HG03108 (cell line): ENCODE results near the gene TWF2.
"Not testable (repeated sequence)": the region's sequence is repeated elsewhere in the genome, so short reads cannot be mapped to it uniquely, and the experiment has no call there.

ENCODE experiments used
- ATAC-seq: cut with Tn5 transposase; IDR thresholded peaks from one replicate; pipeline ENCODE4 v1.9.1; 2021; ENCODE audit warnings: moderate library complexity; ENCODE audit not compliant: unreplicated experiment

TWF2 gene

DNA sequence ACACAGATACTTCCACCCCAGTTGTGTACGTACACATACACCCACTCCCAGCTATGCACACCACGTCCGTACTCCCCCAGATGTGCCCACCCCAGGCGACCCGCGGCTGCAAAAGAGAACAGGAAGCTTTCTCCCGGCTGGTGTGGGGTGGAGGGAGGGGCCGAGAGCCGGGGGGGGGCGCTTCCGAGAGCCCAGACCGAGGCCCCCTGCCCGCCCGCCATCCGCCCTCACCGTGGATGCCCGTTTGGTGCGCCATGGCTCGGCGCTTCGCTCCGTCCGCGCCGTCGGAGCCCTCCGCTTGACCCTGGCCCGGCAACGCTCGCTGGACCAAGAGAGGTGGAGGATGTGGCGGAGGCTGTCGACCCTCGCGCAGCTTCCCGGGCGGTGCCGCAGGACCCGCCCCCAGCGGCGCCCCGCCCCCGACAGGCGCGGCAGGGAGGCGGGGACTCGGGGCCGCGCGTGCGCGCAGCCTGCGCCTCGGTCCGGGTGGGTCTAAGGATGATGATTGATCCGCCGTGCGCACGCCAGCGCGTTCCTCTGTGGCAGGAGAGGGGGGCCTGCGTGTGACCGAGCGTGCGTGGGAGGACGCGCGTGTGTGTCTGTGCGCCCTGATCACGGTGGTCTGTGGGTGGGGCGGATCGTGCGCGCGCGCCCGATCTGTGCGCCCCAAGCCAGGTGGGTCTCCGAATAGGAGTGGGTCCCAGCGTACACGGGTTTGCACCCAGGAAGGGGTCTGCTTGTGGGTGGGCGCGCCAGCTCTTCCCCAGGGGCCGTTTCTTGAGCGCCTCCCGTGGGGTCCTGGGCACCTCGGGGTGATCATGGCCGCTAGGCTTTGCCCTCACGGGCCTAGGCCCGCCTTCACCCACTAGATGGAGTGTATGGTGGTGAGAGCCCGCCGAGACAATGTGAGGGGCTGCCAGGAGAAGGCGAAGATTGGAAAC, at the start of gene TWF2:
Gene TWF2, minus strand, starts transcription at position 398 of the 941 bp plus-strand sequence. Its CDS starts 142 bp downstream, at position 256.
- ATAC-seq: peak; percentile 73

DNA sequence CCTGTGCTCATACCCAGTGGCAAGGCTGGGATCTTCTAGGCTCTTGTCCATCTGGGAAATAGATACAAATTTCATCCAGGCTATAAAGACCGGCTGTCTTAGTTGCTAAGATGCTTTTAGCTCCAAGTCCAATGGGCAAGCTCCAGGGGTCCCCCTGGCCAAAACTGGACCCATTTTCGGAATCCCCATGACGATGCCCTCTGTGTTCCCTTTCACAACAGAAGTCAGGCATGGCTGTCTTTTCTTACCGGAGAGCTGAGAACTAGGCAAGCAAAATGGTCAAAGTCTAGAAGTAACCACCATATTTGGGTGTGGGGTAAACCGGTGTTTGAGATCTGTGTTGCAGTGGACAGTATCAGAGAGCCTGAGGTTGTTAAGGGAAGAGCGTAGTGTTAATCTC, 49.7 kb upstream of the TWF2 start:
- ATAC-seq: no peak

DNA sequence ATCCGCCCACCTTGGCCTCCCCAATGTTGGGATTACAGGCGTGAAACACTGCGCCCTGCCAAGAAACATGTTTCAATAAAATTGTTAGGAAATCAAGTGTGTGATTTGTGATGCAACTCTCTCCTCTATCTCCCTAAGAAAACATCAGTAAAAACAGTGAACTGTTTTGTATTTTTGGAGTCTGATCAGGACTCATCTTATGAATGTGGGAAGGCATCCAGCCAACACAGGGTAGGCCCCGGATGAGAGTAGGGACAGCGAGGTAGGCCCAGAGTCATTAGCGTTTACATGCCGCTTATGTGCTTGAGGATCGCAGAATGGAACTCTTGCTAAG, 47.8 kb upstream of the TWF2 start:
- ATAC-seq: no peak

GRCh38 chr3:52284051-52284450, 45.1 kb upstream of the TWF2 start:
- ATAC-seq: not testable (repeated sequence)

DNA sequence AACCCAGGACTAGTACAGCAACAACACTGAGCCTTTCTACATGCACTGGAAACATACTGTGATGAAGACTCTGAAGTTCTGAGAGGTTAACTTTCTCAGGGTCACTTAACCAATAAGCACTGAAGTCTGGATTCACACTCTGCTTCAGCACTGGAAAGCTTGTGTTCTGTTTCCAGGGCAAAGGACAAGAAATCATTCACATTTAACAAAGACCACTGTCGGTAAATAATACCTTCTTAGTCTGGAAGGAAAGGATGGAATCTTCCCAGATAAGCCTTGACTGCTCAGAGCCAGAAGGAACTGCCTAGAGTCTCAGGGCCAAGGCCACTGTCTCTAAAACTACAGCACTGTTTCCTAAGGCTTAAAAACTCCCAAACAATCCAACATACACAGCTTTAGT, 44.3 kb upstream of the TWF2 start:
- ATAC-seq: no peak

GRCh38 chr3:52281981-52282801, 43.2 kb upstream of the TWF2 start:
- ATAC-seq: no peak

GRCh38 chr3:52280050-52280461, 41.1 kb upstream of the TWF2 start:
- ATAC-seq: no peak

DNA sequence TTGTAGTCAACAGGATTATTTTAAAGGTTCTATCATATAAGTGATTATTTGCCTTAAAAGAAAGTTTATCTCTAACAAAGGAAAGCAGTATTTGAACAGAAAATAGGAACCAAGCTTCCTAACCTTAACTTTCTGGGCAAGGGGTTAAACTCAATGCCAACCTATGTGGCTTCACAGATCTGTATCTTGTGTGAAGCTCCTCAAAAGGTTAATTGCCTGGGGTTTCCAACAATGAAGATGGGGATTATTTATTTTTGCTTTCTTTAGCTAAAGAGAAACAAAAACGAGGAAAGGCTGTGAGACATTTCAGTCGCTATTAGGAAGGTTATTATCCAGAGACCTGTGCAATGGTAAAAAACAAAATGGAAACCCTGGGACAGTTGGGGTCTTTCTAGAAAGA, 40.6 kb upstream of the TWF2 start:
- ATAC-seq: no peak

DNA sequence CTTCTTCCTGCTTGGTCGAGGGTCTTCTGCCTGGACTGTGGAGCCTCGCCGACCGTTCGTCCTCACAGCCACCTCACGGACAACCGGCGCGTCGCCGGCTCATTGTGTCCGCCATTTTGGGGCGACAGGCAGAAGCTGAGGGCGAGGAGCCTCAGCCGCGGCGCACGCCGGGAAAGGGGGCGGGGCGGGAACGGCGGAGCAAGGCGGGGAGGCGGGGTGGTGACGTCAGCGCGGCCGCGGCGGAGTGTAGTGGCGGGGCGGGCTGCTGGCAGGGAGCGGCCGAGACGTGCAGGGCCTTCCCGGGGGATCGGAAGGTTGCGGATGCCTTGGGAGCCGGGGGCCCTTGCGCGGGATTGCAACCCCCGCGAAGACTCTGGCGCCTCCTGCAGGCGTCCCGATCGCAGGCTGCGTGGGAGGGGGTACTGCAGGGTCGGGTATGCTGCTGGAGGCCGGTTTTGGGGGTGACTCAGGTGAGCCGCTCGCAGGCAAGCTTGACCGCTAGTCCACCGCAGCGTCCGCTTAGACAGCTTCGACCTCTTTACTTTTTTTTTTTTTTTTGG, 39.6 kb upstream of the TWF2 start, which contains the start of gene WDR82:
Gene WDR82, minus strand, starts transcription at position 140 of the 560 bp plus-strand sequence. CDS start 288 bp downstream, outside the sequence.
- peak; percentile 72 for ATAC-seq

- peak; percentile 46 for ATAC-seq
Observed at GRCh38 chr3:52277972-52278509, 39.1 kb upstream of the TWF2 start.

DNA sequence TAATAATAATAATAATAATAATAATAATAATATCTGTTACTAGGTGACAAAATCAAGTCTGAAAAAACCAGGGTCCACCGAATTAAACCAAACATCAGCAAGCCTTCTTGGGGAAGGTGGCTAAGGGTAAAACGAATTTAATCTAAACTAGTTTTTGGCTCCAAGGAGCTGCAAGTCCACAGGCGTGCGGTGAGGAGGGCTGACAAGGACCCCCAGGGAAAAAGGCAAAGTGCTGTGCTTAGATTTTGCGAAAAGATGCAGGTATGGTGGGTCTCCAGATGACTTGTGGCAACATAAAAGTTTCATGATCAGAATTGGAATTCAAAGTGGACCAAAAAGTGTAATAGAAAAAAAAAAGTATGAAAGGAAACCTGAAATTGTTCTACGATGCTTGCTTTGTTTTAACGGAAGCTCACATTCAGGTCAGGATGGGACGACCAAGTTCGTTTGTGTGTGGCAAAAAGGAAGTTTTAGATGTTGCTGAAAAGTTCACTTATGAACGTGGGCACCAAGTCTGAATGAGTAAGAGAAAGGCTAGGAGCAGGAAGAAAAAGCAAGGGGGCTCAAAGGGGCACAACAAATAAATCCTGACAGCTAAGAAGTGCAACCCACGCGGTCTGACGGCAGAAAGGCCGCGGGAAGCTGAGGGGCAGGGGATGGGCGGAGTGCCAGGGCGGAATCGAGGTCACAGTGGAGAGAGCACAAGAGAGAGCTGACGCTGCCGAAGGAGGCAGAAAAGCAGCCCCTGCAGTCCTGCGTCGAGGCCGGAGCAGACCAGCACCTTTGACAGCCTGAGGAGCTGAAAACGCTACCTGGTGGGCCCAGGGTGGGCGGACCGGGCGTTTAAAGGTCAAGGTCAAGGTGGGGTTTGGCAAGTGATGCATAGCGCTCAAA, 38.4 kb upstream of the TWF2 start:
- ATAC-seq: no peak

DNA sequence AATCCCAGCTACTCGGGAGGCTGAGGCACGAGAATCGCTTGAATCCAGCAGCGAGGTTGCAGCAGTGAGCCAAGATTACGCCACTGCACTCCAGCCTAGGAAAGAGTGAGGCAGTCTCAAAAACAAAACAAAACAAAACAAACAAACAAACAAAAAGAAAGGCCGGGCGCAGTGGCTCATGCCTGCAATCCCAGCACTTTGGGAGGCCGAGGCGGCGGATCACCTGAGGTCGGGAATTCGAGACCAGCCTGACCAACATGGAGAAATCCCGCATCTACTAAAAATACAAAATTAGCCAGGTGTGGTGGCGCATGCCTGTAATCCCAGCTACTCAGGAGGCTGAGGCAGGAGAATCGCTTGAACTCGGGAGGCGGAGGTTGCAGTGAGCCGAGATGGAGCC, 35.8 kb upstream of the TWF2 start:
- ATAC-seq: not testable (repeated sequence)

- ATAC-seq: no peak
Observed at GRCh38 chr3:52272831-52273230, 33.9 kb upstream of the TWF2 start.

DNA sequence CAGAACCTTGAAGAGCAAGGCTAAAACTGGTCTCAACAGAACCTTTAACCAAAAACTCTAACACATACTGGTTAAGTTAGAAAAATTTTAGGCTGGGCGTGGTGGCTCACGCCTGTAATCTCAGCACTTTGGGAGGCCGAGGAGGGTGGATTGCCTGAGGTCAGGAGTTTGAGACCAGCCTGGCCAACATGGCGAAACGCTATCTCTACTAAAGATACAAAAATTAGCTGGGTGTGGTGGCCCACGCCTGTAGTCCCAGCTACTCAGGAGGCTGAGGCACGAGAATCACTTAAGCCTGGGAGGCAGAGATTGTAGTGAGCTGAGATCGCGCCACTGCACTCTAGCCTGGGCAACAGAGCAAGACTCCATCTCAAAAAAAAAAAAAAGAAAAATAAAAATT, 33.2 kb upstream of the TWF2 start:
- ATAC-seq: not testable (repeated sequence)

- no peak for ATAC-seq
Observed at GRCh38 chr3:52270252-52270754, 31.3 kb upstream of the TWF2 start.

GRCh38 chr3:52269776-52270175, 30.8 kb upstream of the TWF2 start:
- ATAC-seq: no peak

DNA sequence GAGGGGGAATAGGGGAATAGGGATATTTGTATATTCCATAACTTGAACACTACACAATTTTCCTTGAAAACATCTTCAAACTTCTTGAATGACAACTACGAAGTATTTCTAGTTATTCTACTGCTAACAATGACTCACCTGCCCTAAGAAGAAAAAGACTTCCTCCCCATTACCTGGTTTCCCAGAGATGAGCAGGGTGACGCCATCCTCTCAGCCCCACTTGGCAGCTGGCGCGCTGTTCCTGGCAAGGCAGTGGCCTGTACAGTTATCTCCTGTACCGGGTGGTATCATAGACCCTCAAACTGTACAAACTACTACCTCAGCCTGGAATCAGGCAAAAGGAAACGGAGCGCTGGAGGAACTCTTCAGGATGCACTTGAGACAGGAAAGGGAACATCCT, 29.1 kb upstream of the TWF2 start:
- ATAC-seq: no peak

DNA sequence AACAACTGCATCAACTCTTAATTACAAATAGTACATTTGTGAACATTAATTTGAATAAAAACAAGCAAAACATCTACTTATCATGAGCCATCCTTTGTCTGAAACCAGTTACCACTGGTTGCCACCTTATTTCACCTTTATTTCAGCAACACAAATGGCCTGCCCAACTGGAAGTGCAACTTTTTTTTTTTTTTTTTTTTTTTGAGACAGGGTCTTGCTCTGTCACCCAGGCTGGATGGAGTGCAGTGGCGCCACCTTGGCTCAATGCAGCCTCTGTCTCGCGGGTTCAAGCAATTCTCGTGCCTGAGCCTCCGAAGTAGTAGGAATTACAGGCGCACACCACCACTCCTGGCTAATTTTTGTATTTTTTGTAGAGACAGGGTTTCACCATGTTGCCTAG, 26.4 kb upstream of the TWF2 start:
- ATAC-seq: no peak

DNA sequence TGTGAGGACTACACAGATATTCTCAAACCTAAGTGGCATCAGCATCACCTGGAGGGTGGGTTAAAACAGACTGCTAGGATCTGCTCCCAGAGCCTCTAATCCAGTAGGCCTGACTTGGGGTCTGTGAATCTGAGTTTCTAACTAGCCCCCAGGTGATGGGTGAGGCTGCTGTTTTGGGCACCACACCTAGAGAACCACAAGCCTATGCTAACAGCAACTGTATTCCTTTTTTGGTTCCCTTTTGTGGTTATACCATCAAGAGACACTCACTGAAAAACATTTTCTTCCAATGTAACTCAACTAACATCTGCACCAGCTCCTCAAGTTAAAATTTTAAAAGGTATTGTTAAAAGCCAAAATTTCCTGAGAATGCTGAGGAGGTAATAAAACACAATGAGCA, 23.5 kb upstream of the TWF2 start:
- ATAC-seq: no peak

GRCh38 chr3:52259448-52259847, 20.5 kb upstream of the TWF2 start:
- no peak for ATAC-seq
